Panc1 (cell line): ENCODE data around the gene CATSPERZ. TPM values are rescaled to one million over a fixed set of nuclear protein-coding genes. Genes with fewer than 3 reads are reported as not detected.

Experiments
- ATAC-seq: fragments of 200-7000 bp; cut with Tn5 transposase; 2 replicates; pipeline ENCODE4 v1.9.1; 2020; ENCODE audit warnings: mild to moderate bottlenecking, moderate library complexity
- BruUV-seq: library from RNA; stranded (reverse); fragments of 400-500 nt; replicated peaks from 2 replicates; lab custom pipeline; 2021; lab: Mats Ljungman, UMichigan
- CTCF ChIA-PET: fragments of 300-600 bp; sonication (Branson Sonifier 250); formaldehyde crosslinking; loops from one replicate; lab custom pipeline; 2022; ENCODE audit warnings: antibody characterized with exemption; lab: Charles Lee
- POLR2A ChIA-PET: fragments of 300-600 bp; sonication (Branson Sonifier 250); formaldehyde crosslinking; loops from one replicate; lab custom pipeline; 2022; ENCODE audit warnings: antibody characterized with exemption; lab: Charles Lee
- DNase-seq: peaks from one replicate; pipeline ENCODE4 v3.0.0-alpha.2; 2010; ENCODE audit warnings: low read depth, low spot score
- H3K27ac ChIP-seq: 2 replicates; pipeline ENCODE4 v1.5.1; 2011; ENCODE audit warnings: mild to moderate bottlenecking, low read length, inconsistent platforms
- H3K27me3 ChIP-seq: fragments of 200-500 bp; sonication (Bioruptor generic); 2 replicates; pipeline ENCODE4 v1.6.0; 2014; ENCODE audit warnings: low read length, inconsistent platforms; ENCODE audit not compliant: control insufficient read depth, insufficient read depth
- H3K36me3 ChIP-seq: fragments of 200-500 bp; sonication (Bioruptor generic); 2 replicates; pipeline ENCODE4 v1.5.1; 2014; ENCODE audit warnings: inconsistent platforms, mild to moderate bottlenecking, low read length, moderate library complexity; ENCODE audit not compliant: control insufficient read depth, insufficient read depth
- H3K4me1 ChIP-seq: 2 replicates; pipeline ENCODE4 v1.5.1; 2011; ENCODE audit warnings: inconsistent platforms, mild to moderate bottlenecking, low read length, moderate library complexity; ENCODE audit not compliant: control insufficient read depth, insufficient read depth
- H3K4me3 ChIP-seq, 2 experiments: 2 replicates each; pipeline ENCODE4 v1.5.1; 2011 to 2012; ENCODE audit warnings: low read depth in 2 of 2, low read length in 2 of 2, mild to moderate bottlenecking in 2 of 2, inconsistent platforms in 1 of 2, moderate library complexity in 1 of 2
- H3K9me3 ChIP-seq: fragments of 200-500 bp; sonication (Bioruptor generic); 2 replicates; pipeline ENCODE4 v1.5.1; 2014; ENCODE audit warnings: low read depth, mild to moderate bottlenecking, inconsistent platforms, low read length, moderate library complexity; ENCODE audit not compliant: control insufficient read depth, insufficient read depth
- POLR2AphosphoS5 ChIP-seq: IDR thresholded peaks from 2 replicates; pipeline ENCODE4 v1.6.1; 2012; ENCODE audit warnings: mild to moderate bottlenecking, low read depth, low read length, moderate library complexity
- SIN3A ChIP-seq: IDR thresholded peaks from 2 replicates; pipeline ENCODE4 v1.6.1; 2012; ENCODE audit warnings: low read depth, mild to moderate bottlenecking, low read length, moderate library complexity, borderline replicate concordance; ENCODE audit not compliant: insufficient read depth
- TCF7L2 ChIP-seq: IDR thresholded peaks from 2 replicates; pipeline ENCODE4 v1.6.1; 2011; ENCODE audit warnings: mild to moderate bottlenecking, low read depth, low read length, inconsistent platforms
- in situ Hi-C: cut with HindIII; loops from 2 replicates; pipeline ENCODE4 v1.10.0; 2016; ENCODE audit warnings: low sequenced_read_pairs, low pct_unique_long_range_greater_than_20kb
- intact Hi-C: fragments of 100-400 bp; cut with micrococcal nuclease; formaldehyde crosslinking; loops from one replicate; pipeline ENCODE4 v1.10.0; 2022; ENCODE audit not compliant: unreplicated experiment
- total RNA-seq: library from RNA; stranded (reverse); gene quantifications from one replicate; pipeline ENCODE4 v1.2.1, GENCODE V29; 2021; ENCODE audit not compliant: unreplicated experiment
- TF ChIP-seq, protein P1 (sequence below): fragments of 450-650 bp; IDR thresholded peaks from 2 replicates; pipeline ENCODE4 v1.5.1; 2017; ENCODE audit warnings: mild to moderate bottlenecking
- TF ChIP-seq, protein P2 (sequence below), 2 experiments: IDR thresholded peaks; 2 replicates each; pipeline ENCODE4 v1.6.1; 2011 to 2012; ENCODE audit warnings: low read depth in 2 of 2, control low read depth in 1 of 2, low read length in 1 of 2, mild to moderate bottlenecking in 1 of 2, moderate library complexity in 1 of 2; ENCODE audit not compliant: insufficient read depth in 1 of 2

CATSPERZ gene
- total RNA-seq, 1 experiment from 2014 or later: 0.64 TPM

- no peak for ATAC-seq
- Histone ChIP-seq H3K4me1 (peaks cover 3% of the 10 kb centered on the region; the same call in 1 of the 2 replicates), H3K27me3 (no peaks in the 10 kb centered on the region), H3K9me3 (no peaks in the 10 kb centered on the region), H3K4me3 (no peak overlapping the region), H3K36me3 (no peaks in the 10 kb centered on the region; the same call in 1 of the 2 replicates), H3K27ac (no peak overlapping the region)
- intact Hi-C loops: no loop called here
- no TSS peak for BruUV-seq
- CTCF ChIA-PET: no interaction called here
- POLR2A ChIA-PET: no interaction called here
- DNase-seq: no peak
- TF ChIP-seq, protein P1, sequence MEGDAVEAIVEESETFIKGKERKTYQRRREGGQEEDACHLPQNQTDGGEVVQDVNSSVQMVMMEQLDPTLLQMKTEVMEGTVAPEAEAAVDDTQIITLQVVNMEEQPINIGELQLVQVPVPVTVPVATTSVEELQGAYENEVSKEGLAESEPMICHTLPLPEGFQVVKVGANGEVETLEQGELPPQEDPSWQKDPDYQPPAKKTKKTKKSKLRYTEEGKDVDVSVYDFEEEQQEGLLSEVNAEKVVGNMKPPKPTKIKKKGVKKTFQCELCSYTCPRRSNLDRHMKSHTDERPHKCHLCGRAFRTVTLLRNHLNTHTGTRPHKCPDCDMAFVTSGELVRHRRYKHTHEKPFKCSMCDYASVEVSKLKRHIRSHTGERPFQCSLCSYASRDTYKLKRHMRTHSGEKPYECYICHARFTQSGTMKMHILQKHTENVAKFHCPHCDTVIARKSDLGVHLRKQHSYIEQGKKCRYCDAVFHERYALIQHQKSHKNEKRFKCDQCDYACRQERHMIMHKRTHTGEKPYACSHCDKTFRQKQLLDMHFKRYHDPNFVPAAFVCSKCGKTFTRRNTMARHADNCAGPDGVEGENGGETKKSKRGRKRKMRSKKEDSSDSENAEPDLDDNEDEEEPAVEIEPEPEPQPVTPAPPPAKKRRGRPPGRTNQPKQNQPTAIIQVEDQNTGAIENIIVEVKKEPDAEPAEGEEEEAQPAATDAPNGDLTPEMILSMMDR: no peak
- in situ Hi-C loops: no loop called here
Observed at GRCh38 chr11:64259533-64260067, 40.6 kb upstream of the CATSPERZ start.

- H3K36me3 ChIP-seq: no peaks in the 10 kb centered on the region; the same call in 1 of the 2 replicates
- DNase-seq: no peak
- H3K4me3 ChIP-seq: no peak overlapping the region
- no peaks in the 10 kb centered on the region for H3K9me3 ChIP-seq
- no peak overlapping the region for H3K27ac ChIP-seq
- POLR2A ChIA-PET: no interaction called here
- TF ChIP-seq, protein P1: no peak
- TF ChIP-seq, protein P2, sequence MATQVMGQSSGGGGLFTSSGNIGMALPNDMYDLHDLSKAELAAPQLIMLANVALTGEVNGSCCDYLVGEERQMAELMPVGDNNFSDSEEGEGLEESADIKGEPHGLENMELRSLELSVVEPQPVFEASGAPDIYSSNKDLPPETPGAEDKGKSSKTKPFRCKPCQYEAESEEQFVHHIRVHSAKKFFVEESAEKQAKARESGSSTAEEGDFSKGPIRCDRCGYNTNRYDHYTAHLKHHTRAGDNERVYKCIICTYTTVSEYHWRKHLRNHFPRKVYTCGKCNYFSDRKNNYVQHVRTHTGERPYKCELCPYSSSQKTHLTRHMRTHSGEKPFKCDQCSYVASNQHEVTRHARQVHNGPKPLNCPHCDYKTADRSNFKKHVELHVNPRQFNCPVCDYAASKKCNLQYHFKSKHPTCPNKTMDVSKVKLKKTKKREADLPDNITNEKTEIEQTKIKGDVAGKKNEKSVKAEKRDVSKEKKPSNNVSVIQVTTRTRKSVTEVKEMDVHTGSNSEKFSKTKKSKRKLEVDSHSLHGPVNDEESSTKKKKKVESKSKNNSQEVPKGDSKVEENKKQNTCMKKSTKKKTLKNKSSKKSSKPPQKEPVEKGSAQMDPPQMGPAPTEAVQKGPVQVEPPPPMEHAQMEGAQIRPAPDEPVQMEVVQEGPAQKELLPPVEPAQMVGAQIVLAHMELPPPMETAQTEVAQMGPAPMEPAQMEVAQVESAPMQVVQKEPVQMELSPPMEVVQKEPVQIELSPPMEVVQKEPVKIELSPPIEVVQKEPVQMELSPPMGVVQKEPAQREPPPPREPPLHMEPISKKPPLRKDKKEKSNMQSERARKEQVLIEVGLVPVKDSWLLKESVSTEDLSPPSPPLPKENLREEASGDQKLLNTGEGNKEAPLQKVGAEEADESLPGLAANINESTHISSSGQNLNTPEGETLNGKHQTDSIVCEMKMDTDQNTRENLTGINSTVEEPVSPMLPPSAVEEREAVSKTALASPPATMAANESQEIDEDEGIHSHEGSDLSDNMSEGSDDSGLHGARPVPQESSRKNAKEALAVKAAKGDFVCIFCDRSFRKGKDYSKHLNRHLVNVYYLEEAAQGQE (IDR thresholded peaks at IDR 0.05; ENCODE audit: insufficient read depth in 1 of 2, low read depth in 2 of 2, low read length in 1 of 2): no peak
- TF ChIP-seq SIN3A (no peak), POLR2AphosphoS5 (no peak), TCF7L2 (no peak)
- CTCF ChIA-PET: no interaction called here
- in situ Hi-C loops: no loop called here
- H3K4me1 ChIP-seq: peaks cover 3% of the 10 kb centered on the region; the same call in 1 of the 2 replicates
- no peak for ATAC-seq
- BruUV-seq: no TSS peak
- intact Hi-C loops: no loop called here
- H3K27me3 ChIP-seq: no peaks in the 10 kb centered on the region
Observed at GRCh38 chr11:64260147-64260708, 39.9 kb upstream of the CATSPERZ start.
